Upper lobe of left lung (tissue), 4 donors: ENCODE data around the gene CDK15.

Source experiments
- EP300 ChIP-seq, 4 donors: sonication (generic); formaldehyde crosslinking; IDR thresholded peaks; one replicate each; pipeline ENCODE4 v1.5.1; 2017; ENCODE audit warnings: antibody characterized with exemption in 4 of 4, control low read depth in 2 of 4
- POLR2A ChIP-seq, 4 donors: fragments of 450-650 bp; IDR thresholded peaks; one replicate each; pipeline ENCODE4 v1.5.1; 2016 to 2017; ENCODE audit warnings: antibody characterized with exemption in 4 of 4, mild to moderate bottlenecking in 2 of 4
- TF ChIP-seq, protein P1 (sequence below), 6 experiments: fragments of 450-650 bp in 4 of 6; fragments of 200-600 bp in 2 of 6; sonication (generic) in 2 of 6; IDR thresholded peaks; one replicate each; pipeline ENCODE4 v1.5.1; 2016 to 2019; ENCODE audit warnings: antibody characterized with exemption in 6 of 6

DNA sequence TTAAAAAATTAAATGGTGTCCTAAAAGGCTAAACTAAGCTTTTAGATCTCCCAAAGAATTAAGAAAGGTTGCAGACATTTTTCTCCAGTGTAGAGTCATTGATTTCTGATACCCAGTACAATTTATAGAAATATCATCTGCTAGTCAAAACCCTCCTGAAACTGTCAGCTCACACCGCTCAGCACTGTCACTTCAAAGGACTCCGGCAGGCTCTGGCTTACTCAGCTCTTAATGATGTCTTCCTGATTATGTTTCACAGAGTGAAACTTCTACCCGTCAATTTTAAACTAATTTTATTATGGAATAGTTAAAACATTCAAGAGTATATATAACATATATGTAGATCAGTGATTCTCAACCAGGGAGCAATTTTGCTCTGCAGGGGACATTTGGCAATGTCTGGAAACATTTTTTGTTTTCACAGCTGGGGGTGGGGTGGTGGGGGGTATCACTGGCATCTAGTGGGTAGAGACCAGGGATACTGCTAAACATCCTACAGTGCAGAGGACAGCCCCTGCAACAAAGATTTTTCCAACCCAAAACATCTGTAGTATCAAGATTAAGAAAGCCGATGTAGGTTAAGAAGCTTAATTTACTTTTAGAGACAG, 31.6 kb downstream of the CDK15 start:
- TF ChIP-seq, protein P1, sequence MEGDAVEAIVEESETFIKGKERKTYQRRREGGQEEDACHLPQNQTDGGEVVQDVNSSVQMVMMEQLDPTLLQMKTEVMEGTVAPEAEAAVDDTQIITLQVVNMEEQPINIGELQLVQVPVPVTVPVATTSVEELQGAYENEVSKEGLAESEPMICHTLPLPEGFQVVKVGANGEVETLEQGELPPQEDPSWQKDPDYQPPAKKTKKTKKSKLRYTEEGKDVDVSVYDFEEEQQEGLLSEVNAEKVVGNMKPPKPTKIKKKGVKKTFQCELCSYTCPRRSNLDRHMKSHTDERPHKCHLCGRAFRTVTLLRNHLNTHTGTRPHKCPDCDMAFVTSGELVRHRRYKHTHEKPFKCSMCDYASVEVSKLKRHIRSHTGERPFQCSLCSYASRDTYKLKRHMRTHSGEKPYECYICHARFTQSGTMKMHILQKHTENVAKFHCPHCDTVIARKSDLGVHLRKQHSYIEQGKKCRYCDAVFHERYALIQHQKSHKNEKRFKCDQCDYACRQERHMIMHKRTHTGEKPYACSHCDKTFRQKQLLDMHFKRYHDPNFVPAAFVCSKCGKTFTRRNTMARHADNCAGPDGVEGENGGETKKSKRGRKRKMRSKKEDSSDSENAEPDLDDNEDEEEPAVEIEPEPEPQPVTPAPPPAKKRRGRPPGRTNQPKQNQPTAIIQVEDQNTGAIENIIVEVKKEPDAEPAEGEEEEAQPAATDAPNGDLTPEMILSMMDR (IDR thresholded peaks at IDR 0.05), result no peak
- TF ChIP-seq POLR2A (IDR thresholded peaks at IDR 0.05), result no peak
- no peak for TF ChIP-seq EP300 (IDR thresholded peaks at IDR 0.05)
